Lower leg skin (tissue), 3 donors: ENCODE measurements around the gene GTF2H2.
"Not testable (repeated sequence)": the region's sequence is repeated elsewhere in the genome, so short reads cannot be mapped to it uniquely, and the experiment has no call there.

ENCODE experiments used
- POLR2A ChIP-seq, 2 donors: fragments of 450-650 bp; IDR thresholded peaks; one replicate each; pipeline ENCODE4 v1.6.1; 2016 to 2017; ENCODE audit warnings: antibody characterized with exemption in 2 of 2, mild to moderate bottlenecking in 1 of 2, moderate library complexity in 1 of 2
- TF ChIP-seq, protein P1 (sequence below), 3 donors: fragments of 450-650 bp; IDR thresholded peaks; one replicate each; pipeline ENCODE4 v1.5.1; 2016; ENCODE audit warnings: antibody characterized with exemption in 3 of 3, mild to moderate bottlenecking in 3 of 3, moderate library complexity in 2 of 3

DNA sequence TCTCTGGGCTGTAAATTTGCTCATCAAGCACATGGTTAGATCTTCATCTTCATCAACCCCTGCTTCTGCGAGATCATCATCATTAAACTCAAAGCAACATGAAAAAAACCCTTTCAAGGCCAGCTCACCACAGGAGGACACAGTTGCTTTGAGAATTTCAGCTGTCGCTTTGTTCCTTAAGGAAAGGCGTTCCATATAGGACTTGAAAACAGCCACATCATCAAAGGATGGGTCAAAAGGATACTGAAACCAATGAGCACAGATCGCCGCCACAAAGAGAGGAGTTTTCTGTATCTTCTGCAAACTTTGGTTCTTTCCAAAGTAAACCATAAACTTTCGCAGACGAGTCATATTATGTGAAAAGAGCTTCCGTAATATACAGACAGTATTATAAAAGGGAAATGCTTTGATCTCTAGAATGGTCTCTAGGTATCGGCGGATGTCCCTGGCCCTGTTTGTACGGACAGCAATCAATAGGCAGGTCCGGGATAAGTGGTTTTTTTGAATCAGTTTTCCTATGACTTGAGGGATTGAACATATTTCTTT lies 42.3 kb upstream of the GTF2H2 start:
- TF ChIP-seq, protein P1, sequence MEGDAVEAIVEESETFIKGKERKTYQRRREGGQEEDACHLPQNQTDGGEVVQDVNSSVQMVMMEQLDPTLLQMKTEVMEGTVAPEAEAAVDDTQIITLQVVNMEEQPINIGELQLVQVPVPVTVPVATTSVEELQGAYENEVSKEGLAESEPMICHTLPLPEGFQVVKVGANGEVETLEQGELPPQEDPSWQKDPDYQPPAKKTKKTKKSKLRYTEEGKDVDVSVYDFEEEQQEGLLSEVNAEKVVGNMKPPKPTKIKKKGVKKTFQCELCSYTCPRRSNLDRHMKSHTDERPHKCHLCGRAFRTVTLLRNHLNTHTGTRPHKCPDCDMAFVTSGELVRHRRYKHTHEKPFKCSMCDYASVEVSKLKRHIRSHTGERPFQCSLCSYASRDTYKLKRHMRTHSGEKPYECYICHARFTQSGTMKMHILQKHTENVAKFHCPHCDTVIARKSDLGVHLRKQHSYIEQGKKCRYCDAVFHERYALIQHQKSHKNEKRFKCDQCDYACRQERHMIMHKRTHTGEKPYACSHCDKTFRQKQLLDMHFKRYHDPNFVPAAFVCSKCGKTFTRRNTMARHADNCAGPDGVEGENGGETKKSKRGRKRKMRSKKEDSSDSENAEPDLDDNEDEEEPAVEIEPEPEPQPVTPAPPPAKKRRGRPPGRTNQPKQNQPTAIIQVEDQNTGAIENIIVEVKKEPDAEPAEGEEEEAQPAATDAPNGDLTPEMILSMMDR (IDR thresholded peaks at IDR 0.05) = not testable (repeated sequence)
- TF ChIP-seq POLR2A (IDR thresholded peaks at IDR 0.05) = not testable (repeated sequence)
